ENCODE results near the gene SRGAP1.

DNA sequence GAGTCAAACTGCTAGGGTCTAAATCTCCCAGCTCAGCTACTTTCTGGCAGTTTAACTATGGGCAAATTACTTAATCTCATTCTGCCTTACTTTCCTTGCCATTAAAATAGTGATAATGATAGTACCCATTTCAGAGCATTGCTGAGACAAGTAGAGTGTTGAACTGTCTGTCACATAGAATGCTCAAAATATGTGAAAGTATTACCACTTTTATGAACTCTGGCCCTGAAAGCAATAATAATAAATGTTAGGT, 19.9 kb downstream of the SRGAP1 start:
- no peak for TF ChIP-seq EZH2 (IDR thresholded peaks at IDR 0.05)
- TF ChIP-seq, protein P1, sequence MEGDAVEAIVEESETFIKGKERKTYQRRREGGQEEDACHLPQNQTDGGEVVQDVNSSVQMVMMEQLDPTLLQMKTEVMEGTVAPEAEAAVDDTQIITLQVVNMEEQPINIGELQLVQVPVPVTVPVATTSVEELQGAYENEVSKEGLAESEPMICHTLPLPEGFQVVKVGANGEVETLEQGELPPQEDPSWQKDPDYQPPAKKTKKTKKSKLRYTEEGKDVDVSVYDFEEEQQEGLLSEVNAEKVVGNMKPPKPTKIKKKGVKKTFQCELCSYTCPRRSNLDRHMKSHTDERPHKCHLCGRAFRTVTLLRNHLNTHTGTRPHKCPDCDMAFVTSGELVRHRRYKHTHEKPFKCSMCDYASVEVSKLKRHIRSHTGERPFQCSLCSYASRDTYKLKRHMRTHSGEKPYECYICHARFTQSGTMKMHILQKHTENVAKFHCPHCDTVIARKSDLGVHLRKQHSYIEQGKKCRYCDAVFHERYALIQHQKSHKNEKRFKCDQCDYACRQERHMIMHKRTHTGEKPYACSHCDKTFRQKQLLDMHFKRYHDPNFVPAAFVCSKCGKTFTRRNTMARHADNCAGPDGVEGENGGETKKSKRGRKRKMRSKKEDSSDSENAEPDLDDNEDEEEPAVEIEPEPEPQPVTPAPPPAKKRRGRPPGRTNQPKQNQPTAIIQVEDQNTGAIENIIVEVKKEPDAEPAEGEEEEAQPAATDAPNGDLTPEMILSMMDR (IDR thresholded peaks at IDR 0.05), result no peak
